Measurements from ENCODE around the gene PELI3. TPM values are rescaled to one million over a fixed set of nuclear protein-coding genes. Genes with fewer than 3 reads are reported as not detected.

The PELI3 gene
- total and polyA plus RNA-seq, 10 of the 15 experiments (the other 5 are each of a cell fraction or from before 2014, with no cell fraction given): 0.14 to 1.5 (median 0.66) TPM

DNA sequence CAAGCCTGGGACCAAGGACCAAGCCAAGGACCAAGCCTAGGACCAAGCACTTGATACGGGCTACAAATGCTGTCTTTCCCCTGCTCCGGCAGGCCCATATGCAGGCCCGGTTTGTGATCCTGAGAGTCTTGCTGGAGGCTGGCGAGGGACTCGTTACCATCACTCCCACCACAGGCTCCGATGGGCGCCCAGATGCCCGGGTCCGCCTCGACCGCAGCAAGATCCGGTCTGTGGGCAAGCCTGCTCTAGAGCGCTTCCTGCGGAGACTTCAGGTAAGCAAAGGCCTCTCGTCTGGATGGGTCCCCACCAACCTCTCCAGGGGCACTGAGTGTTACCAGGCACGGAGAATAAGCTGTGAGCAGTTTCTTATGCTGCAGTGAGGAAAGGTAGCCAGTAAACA, 30.5 kb downstream of the PELI3 start (continued):
- TF ChIP-seq, protein P1, sequence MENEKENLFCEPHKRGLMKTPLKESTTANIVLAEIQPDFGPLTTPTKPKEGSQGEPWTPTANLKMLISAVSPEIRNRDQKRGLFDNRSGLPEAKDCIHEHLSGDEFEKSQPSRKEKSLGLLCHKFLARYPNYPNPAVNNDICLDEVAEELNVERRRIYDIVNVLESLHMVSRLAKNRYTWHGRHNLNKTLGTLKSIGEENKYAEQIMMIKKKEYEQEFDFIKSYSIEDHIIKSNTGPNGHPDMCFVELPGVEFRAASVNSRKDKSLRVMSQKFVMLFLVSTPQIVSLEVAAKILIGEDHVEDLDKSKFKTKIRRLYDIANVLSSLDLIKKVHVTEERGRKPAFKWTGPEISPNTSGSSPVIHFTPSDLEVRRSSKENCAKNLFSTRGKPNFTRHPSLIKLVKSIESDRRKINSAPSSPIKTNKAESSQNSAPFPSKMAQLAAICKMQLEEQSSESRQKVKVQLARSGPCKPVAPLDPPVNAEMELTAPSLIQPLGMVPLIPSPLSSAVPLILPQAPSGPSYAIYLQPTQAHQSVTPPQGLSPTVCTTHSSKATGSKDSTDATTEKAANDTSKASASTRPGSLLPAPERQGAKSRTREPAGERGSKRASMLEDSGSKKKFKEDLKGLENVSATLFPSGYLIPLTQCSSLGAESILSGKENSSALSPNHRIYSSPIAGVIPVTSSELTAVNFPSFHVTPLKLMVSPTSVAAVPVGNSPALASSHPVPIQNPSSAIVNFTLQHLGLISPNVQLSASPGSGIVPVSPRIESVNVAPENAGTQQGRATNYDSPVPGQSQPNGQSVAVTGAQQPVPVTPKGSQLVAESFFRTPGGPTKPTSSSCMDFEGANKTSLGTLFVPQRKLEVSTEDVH (IDR thresholded peaks at IDR 0.05; ENCODE audit: low read depth, partially characterized antibody): no peak
- TF ChIP-seq HDGF (IDR thresholded peaks at IDR 0.05) (no peak), ZNF24 (IDR thresholded peaks at IDR 0.05) (no peak), FOXM1 (IDR thresholded peaks at IDR 0.05; ENCODE audit: low read depth, low read length) (no peak), POLR2AphosphoS5 (IDR thresholded peaks at IDR 0.05; ENCODE audit: low read length) (no peak), CBX5 (IDR thresholded peaks at IDR 0.05; ENCODE audit: low read depth) (no peak), ZNF274 (IDR thresholded peaks at IDR 0.05; ENCODE audit: insufficient read depth, insufficient read length) (no peak)
- TF ChIP-seq, protein P2, sequence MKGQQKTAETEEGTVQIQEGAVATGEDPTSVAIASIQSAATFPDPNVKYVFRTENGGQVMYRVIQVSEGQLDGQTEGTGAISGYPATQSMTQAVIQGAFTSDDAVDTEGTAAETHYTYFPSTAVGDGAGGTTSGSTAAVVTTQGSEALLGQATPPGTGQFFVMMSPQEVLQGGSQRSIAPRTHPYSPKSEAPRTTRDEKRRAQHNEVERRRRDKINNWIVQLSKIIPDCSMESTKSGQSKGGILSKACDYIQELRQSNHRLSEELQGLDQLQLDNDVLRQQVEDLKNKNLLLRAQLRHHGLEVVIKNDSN (IDR thresholded peaks at IDR 0.05; ENCODE audit: borderline replicate concordance, extremely low read length, insufficient read depth, low read depth, low read length): no peak

DNA sequence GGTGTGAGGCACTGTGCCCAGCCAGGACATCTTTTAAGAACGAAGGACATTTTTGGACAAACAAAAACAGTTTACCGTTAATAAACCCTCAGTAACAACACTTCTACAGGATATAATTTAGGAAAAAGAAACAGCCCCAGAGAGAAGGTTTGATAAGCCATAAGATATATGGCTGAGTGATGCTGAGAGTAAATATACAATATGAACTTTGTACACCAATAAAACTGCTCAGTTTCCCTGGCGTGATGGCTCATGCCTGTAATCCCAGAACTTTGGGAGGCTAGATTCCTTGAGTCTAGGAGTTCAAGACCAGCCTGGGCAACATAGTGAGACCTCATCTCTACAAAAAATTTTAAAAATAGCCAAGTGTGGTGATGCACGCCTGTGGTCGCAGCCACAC, 31.8 kb downstream of the PELI3 start:
- in situ Hi-C loops (cut with MboI): no loop called here
- Histone ChIP-seq H4K20me1 (ENCODE audit: control insufficient read depth, insufficient read depth) (no peaks in the 10 kb centered on the region), H3K4me2 (ENCODE audit: control insufficient read depth, insufficient read depth) (no peak overlapping the region), H3K9ac (ENCODE audit: control insufficient read depth, insufficient read depth, low read length) (no peak overlapping the region), H3K27ac (ENCODE audit: control insufficient read depth, insufficient read depth) (no peak overlapping the region), H3K4me3 (no peak overlapping the region), H3K79me2 (ENCODE audit: control insufficient read depth, insufficient read depth, low read length) (no peaks in the 10 kb centered on the region), H2AFZ (ENCODE audit: control insufficient read depth, low read depth, low read length) (no peak overlapping the region), H3K4me1 (ENCODE audit: control insufficient read depth, insufficient read depth, low read length) (no peaks in the 10 kb centered on the region), H3K9me3 (replicated peaks; ENCODE audit: control insufficient read depth, insufficient read depth, low read length) (no peaks in the 10 kb centered on the region), H3K36me3 (ENCODE audit: control insufficient read depth in 2 of 2, insufficient read depth in 2 of 2, low read length in 1 of 2) (peaks cover 7 to 13% of the 10 kb centered on the region in 2 experiments; a peak in 3 of 4 replicates), H3K27me3 (replicated peaks in 1 of 2; ENCODE audit: control insufficient read depth in 2 of 2, insufficient read depth in 2 of 2, low read length in 1 of 2) (no peaks in the 10 kb centered on the region)
- SMC1A ChIA-PET (ENCODE audit: uncharacterized antibody, unreplicated experiment): no interaction called here
- 97% methylated on average over 5 of the region's 5 CpGs for WGBS (ENCODE audit: insufficient coverage, insufficient replicate concordance, low lambda C conversion rate, missing lambda C conversion rate)
- ATAC-seq: no peak
- intact Hi-C loops (cut with micrococcal nuclease; ENCODE audit: unreplicated experiment): no loop called here
- DNase-seq (ENCODE audit: low read depth, low spot score): no peak
- no TSS peak for BruUV-seq (replicated peaks)
- FAIRE-seq: no peak
- POLR2A ChIA-PET: interaction anchor here (0.7 kb wide), 1 partner anchor 694 kb away, joined by 3 read pairs; no protein-coding TSS in a partner anchor
- RAD21 ChIA-PET (ENCODE audit: unreplicated experiment): no interaction called here
- CTCF ChIA-PET: no interaction called here
- TF ChIP-seq TARDBP (IDR thresholded peaks at IDR 0.05; ENCODE audit: borderline replicate concordance): no peak
- TF ChIP-seq EED (IDR thresholded peaks at IDR 0.05; ENCODE audit: low read depth): no peak
- TF ChIP-seq ZNF622 (IDR thresholded peaks at IDR 0.05): no peak
- TF ChIP-seq, protein P3, sequence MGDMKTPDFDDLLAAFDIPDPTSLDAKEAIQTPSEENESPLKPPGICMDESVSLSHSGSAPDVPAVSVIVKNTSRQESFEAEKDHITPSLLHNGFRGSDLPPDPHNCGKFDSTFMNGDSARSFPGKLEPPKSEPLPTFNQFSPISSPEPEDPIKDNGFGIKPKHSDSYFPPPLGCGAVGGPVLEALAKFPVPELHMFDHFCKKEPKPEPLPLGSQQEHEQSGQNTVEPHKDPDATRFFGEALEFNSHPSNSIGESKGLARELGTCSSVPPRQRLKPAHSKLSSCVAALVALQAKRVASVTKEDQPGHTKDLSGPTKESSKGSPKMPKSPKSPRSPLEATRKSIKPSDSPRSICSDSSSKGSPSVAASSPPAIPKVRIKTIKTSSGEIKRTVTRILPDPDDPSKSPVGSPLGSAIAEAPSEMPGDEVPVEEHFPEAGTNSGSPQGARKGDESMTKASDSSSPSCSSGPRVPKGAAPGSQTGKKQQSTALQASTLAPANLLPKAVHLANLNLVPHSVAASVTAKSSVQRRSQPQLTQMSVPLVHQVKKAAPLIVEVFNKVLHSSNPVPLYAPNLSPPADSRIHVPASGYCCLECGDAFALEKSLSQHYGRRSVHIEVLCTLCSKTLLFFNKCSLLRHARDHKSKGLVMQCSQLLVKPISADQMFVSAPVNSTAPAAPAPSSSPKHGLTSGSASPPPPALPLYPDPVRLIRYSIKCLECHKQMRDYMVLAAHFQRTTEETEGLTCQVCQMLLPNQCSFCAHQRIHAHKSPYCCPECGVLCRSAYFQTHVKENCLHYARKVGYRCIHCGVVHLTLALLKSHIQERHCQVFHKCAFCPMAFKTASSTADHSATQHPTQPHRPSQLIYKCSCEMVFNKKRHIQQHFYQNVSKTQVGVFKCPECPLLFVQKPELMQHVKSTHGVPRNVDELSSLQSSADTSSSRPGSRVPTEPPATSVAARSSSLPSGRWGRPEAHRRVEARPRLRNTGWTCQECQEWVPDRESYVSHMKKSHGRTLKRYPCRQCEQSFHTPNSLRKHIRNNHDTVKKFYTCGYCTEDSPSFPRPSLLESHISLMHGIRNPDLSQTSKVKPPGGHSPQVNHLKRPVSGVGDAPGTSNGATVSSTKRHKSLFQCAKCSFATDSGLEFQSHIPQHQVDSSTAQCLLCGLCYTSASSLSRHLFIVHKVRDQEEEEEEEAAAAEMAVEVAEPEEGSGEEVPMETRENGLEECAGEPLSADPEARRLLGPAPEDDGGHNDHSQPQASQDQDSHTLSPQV (IDR thresholded peaks at IDR 0.05): no peak
- TF ChIP-seq, protein P4, sequence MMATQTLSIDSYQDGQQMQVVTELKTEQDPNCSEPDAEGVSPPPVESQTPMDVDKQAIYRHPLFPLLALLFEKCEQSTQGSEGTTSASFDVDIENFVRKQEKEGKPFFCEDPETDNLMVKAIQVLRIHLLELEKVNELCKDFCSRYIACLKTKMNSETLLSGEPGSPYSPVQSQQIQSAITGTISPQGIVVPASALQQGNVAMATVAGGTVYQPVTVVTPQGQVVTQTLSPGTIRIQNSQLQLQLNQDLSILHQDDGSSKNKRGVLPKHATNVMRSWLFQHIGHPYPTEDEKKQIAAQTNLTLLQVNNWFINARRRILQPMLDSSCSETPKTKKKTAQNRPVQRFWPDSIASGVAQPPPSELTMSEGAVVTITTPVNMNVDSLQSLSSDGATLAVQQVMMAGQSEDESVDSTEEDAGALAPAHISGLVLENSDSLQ (IDR thresholded peaks at IDR 0.05): no peak
- TF ChIP-seq SP1 (IDR thresholded peaks at IDR 0.05; ENCODE audit: low read depth, low read length): no peak

Measured in GM12878 (cell line).